Activated CD4-positive, alpha-beta memory T cell treated with anti-CD3 and anti-CD28 coated beads for 36 hours (primary cell): ENCODE measurements around the gene WNT2. TPM values are rescaled to one million over a fixed set of nuclear protein-coding genes. Genes with fewer than 3 reads are reported as not detected.

Experiments
- CTCF ChIA-PET: fragments of 350-600 bp; sonication (Branson Sonifier 250); formaldehyde crosslinking; loops from one replicate; lab custom pipeline; 2021; ENCODE audit warnings: antibody characterized with exemption, inconsistent platforms; lab: Charles Lee
- POLR2A ChIA-PET: fragments of 350-600 bp; sonication (Branson Sonifier 250); formaldehyde crosslinking; loops from one replicate; lab custom pipeline; 2021; ENCODE audit warnings: antibody characterized with exemption; lab: Charles Lee
- DNase-seq: peaks from one replicate; pipeline ENCODE4 v3.0.0-alpha.2; 2020
- H3K27ac Mint-ChIP-seq: one replicate; pipeline ENCODE4 v1.8.0; 2021; ENCODE audit warnings: mixed read lengths
- H3K27me3 Mint-ChIP-seq: one replicate; pipeline ENCODE4 v1.8.0; 2021; ENCODE audit warnings: mixed read lengths
- H3K36me3 Mint-ChIP-seq: one replicate; pipeline ENCODE4 v1.8.0; 2021; ENCODE audit warnings: mixed read lengths
- H3K4me1 Mint-ChIP-seq: one replicate; pipeline ENCODE4 v1.8.0; 2021; ENCODE audit warnings: low read depth, mixed read lengths
- H3K4me3 Mint-ChIP-seq: one replicate; pipeline ENCODE4 v1.8.0; 2021; ENCODE audit warnings: mild to moderate bottlenecking, mixed read lengths
- H3K9me3 Mint-ChIP-seq: one replicate; pipeline ENCODE4 v1.8.0; 2021; ENCODE audit warnings: mixed read lengths
- intact Hi-C: fragments of 100-400 bp; cut with micrococcal nuclease; formaldehyde crosslinking; loops from one replicate; pipeline ENCODE4 v1.15.1; 2023
- total RNA-seq, 2 experiments: library from RNA; stranded (reverse); gene quantifications; one replicate each; pipeline ENCODE4 v1.2.3, GENCODE V29; 2021

WNT2 gene
- total RNA-seq, 2 experiments from 2014 or later: not detected

DNA sequence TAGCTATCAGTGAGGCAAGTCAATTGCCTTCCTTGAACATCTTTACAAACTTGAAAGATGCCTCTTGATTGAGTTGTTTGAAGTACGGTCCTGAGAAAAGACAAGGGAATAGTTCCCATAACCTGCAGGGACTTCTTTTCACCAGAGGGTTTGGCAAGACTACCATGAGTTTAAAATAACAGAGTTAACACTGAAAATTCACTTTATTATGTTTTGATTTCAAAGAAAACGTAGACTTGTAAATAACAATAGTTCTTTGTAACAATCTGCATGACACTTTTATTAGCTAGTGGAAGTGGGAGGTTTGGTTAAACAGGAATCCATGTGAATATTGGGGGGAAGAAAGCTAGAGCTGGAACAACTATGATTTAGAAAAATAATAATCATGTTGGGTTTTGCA is 49.5 kb downstream of the WNT2 start:
- H3K4me1 Mint-ChIP-seq: peaks cover 4% of the 10 kb centered on the region
- DNase-seq: no peak
- H3K9me3 Mint-ChIP-seq: no peaks in the 10 kb centered on the region
- CTCF ChIA-PET: interaction anchor here (1.0 kb wide), 1 partner anchor 61 kb away, joined by 3 read pairs; no protein-coding TSS in a partner anchor
- H3K4me3 Mint-ChIP-seq: no peak overlapping the region
- H3K27ac Mint-ChIP-seq: no peak overlapping the region
- H3K36me3 Mint-ChIP-seq: no peaks in the 10 kb centered on the region
- POLR2A ChIA-PET: interaction anchor here (1.1 kb wide), 1 partner anchor 11 kb away, joined by 3 read pairs; no protein-coding TSS in a partner anchor
- peaks cover 18% of the 10 kb centered on the region for H3K27me3 Mint-ChIP-seq
- intact Hi-C loops: no loop called here

DNA sequence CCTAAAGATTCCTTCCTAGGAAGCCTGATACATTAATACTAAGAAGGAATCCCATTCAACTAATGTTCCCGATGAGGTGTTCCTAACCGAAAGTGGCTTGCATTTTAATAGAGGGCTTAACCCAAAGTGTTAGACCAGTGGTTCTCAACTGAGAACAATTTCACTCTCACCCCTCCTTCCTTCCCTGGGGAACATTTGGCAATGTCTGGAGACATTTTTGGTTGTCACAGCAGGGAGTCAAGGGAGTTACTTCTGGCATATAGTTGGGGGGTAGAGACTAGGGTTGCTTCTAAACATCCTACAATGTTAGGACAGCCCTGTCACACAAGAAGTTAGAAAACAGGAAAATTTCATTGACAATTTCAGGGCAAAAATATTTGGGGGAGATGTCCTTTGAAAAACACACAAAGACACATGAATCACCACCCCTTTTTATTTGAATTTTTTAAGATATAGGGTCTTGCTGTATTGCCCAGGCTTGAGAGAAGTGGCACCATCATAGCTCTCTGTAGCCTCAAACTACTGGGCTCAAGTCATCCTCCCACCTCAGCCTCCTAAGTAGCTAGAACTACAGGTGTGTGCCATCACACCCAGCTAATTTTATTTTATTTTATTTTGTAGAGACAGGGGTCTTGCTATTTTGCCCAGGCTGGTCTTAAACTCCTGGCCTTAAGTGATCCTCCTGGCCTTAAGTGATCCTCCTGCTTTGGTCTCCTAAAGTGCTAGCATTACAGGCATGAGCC is 50.7 kb downstream of the WNT2 start:
- Mint-ChIP-seq H3K4me1 (peaks cover 4% of the 10 kb centered on the region), H3K4me3 (no peak overlapping the region), H3K27me3 (peaks cover 18% of the 10 kb centered on the region), H3K36me3 (no peaks in the 10 kb centered on the region), H3K27ac (no peak overlapping the region), H3K9me3 (no peaks in the 10 kb centered on the region)
- no peak for DNase-seq
- intact Hi-C loops: no loop called here
- ChIA-PET CTCF (no interaction called here), POLR2A (no interaction called here)

DNA sequence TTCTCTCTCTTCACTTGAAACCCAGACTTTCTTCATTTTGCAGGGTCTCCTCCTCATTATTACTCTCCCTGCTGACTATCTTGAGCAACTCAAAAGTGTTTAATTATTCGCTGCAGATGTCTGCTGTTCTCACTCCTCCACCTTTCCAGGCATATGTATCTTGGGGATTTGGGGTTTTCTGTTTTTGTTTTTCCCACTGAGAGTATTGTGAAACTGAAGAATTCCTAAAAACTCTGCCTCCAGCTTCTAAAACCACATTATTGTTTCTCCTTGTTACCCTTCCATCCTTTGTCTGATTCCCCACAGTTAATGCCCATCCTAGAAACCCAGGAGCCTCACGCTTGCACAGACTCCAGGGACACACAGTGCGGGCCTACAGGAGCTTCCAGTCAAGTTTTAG is 51.3 kb downstream of the WNT2 start:
- ChIA-PET CTCF (interaction anchor here (1.0 kb wide), 1 partner anchor 59 kb away, joined by 3 read pairs; no protein-coding TSS in a partner anchor), POLR2A (no interaction called here)
- H3K4me1 Mint-ChIP-seq: peaks cover 4% of the 10 kb centered on the region
- H3K27ac Mint-ChIP-seq: no peak overlapping the region
- peaks cover 19% of the 10 kb centered on the region for H3K27me3 Mint-ChIP-seq
- no peak for DNase-seq
- no peaks in the 10 kb centered on the region for H3K9me3 Mint-ChIP-seq
- H3K4me3 Mint-ChIP-seq: no peak overlapping the region
- intact Hi-C loops: no loop called here
- H3K36me3 Mint-ChIP-seq: no peaks in the 10 kb centered on the region

DNA sequence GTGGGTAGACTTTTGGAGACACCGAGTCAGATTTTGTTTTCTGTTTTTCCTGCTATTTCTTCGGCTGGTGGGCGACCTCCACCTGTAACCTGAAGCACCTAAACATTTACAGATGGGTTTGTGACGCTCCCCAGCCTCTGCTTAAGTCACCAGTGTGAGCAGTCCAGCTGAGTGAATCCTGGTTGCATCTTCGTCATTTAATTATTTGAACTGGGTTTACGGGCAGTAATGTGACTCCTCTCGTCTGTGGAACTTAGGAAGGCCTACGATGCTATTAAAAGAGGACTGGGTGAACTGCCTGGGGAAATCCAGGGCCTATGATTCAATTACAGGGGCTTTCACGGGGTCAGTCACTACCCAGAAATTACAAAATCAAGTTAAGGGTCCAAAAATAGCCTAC is 52.5 kb downstream of the WNT2 start:
- H3K27ac Mint-ChIP-seq: no peak overlapping the region
- POLR2A ChIA-PET: no interaction called here
- intact Hi-C loops: no loop called here
- H3K27me3 Mint-ChIP-seq: peaks cover 21% of the 10 kb centered on the region
- DNase-seq: no peak
- no peak overlapping the region for H3K4me3 Mint-ChIP-seq
- H3K9me3 Mint-ChIP-seq: no peaks in the 10 kb centered on the region
- CTCF ChIA-PET: no interaction called here
- H3K36me3 Mint-ChIP-seq: no peaks in the 10 kb centered on the region
- peaks cover 4% of the 10 kb centered on the region for H3K4me1 Mint-ChIP-seq

DNA sequence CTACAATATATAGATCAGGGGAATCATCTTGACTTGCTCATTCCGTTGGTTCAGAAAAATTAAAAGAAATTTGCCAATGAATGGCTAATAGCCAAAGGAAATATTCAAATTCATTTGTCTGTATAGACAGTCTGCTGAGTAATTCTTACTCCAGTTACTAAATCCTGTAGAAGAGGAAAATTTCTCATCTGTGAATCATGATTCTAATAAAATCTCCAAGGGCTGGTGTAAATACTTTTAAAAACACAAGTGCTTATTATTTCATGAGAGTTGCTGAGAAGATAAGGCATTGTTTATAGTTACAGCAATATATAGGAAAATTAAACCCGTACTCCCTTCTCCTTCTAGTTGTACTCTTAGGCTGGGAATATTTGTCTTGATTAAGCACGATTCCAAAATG is 53.0 kb downstream of the WNT2 start:
- DNase-seq: no peak
- no peaks in the 10 kb centered on the region for H3K9me3 Mint-ChIP-seq
- peaks cover 19% of the 10 kb centered on the region for H3K27me3 Mint-ChIP-seq
- no peak overlapping the region for H3K27ac Mint-ChIP-seq
- intact Hi-C loops: no loop called here
- ChIA-PET CTCF (no interaction called here), POLR2A (no interaction called here)
- no peaks in the 10 kb centered on the region for H3K36me3 Mint-ChIP-seq
- H3K4me1 Mint-ChIP-seq: peaks cover 4% of the 10 kb centered on the region
- no peak overlapping the region for H3K4me3 Mint-ChIP-seq

DNA sequence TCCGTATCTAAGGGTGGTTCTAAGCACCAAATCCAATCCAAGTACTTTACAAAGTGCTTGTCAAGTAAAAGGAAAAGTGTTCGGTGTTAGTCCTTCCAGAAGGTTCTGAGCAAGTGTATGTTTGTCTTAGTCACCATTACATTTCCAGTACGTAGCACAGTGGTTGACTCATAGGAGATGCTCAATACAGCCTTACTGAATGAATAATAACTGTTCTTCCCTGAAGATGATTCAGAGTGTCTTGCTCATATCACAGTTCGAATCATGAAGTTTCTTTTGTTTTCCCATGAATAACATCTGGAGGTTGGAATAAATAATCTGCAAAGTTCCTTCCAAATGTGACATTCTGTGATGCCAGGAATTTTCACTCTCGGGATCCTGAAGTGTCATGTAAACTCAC is 53.4 kb downstream of the WNT2 start:
- intact Hi-C loops: no loop called here
- CTCF ChIA-PET: no interaction called here

DNA sequence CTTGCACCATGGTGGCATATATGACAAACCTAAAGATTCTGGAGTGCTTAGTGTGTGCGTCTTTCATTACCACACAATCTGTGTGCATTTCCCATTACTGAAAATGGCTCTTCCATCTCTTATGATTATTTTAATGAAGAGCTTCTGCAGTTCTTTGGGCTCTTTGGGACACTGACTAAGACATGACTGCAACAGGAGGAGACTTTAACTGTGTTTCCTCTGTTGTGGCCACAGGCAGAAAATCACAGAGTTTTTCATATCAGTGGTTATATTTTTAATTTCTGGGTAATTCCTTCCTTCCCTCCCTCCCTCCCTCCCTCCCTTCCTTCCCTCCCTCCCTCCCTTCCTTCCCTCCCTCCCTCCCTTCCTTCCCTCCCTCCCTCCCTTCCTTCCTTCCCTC is 58.1 kb downstream of the WNT2 start:
- ChIA-PET CTCF (no interaction called here), POLR2A (no interaction called here)
- H3K4me1 Mint-ChIP-seq: peaks cover 3% of the 10 kb centered on the region
- DNase-seq: no peak
- no peak overlapping the region for H3K4me3 Mint-ChIP-seq
- H3K36me3 Mint-ChIP-seq: no peaks in the 10 kb centered on the region
- H3K27ac Mint-ChIP-seq: no peak overlapping the region
- H3K9me3 Mint-ChIP-seq: no peaks in the 10 kb centered on the region
- intact Hi-C loops: no loop called here
- H3K27me3 Mint-ChIP-seq: peaks cover 8% of the 10 kb centered on the region

More for the DNA sequence above, 53.4 kb downstream of the WNT2 start:
- no peak overlapping the region for H3K27ac Mint-ChIP-seq
- no peak overlapping the region for H3K4me3 Mint-ChIP-seq
- H3K36me3 Mint-ChIP-seq: no peaks in the 10 kb centered on the region
- peaks cover 17% of the 10 kb centered on the region for H3K27me3 Mint-ChIP-seq
- POLR2A ChIA-PET: no interaction called here
- no peaks in the 10 kb centered on the region for H3K9me3 Mint-ChIP-seq
- peaks cover 4% of the 10 kb centered on the region for H3K4me1 Mint-ChIP-seq
- no peak for DNase-seq

DNA sequence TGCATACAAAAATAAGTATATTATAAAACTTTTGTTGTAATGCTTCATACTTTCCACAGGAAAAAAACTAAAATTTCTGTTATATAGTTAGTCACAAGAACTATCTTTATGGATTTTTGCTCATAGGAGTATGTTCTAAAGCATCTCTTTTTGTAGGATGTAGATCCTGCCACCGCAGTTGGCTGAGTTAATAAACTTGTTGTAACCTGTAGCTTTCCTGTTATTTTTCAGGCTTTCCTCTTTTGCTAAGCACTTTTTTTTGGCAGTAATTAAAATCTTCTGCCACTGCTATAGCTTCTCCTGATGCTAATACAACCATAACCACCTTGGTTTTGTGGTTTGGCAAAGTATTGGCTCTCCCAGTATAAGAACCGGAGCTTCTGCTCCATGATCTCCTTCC is 60.3 kb downstream of the WNT2 start:
- ChIA-PET CTCF (no interaction called here), POLR2A (interaction anchor here (0.8 kb wide), 1 partner anchor 11 kb away, joined by 3 read pairs; no protein-coding TSS in a partner anchor)
- no peak overlapping the region for H3K4me3 Mint-ChIP-seq
- no peaks in the 10 kb centered on the region for H3K4me1 Mint-ChIP-seq
- intact Hi-C loops: no loop called here
- peaks cover 8% of the 10 kb centered on the region for H3K27me3 Mint-ChIP-seq
- no peak overlapping the region for H3K27ac Mint-ChIP-seq
- DNase-seq: no peak
- H3K9me3 Mint-ChIP-seq: no peaks in the 10 kb centered on the region
- no peaks in the 10 kb centered on the region for H3K36me3 Mint-ChIP-seq

DNA sequence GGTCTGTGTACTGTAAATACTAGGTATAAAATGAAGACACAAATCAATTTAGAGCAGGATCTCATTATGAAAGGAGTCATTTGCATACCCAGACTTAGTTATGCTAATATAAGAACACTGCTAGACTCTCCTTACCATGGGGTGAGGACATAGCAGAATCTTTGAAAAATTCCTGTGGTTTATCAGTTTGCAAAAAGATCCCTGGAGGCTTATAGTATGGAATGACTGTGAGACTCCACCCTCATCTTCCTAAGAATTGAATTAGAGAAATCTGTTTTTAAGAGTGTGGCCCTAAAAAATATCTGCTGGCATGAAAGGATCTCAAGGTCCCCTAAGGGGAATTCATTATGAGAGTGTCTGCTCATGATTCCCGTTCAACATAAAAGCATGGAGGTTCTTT is 63.2 kb downstream of the WNT2 start:
- Mint-ChIP-seq H3K27ac (no peak overlapping the region), H3K9me3 (no peaks in the 10 kb centered on the region), H3K4me1 (no peaks in the 10 kb centered on the region), H3K4me3 (no peak overlapping the region), H3K27me3 (peaks cover 5% of the 10 kb centered on the region), H3K36me3 (no peaks in the 10 kb centered on the region)
- DNase-seq: no peak
- ChIA-PET POLR2A (no interaction called here), CTCF (no interaction called here)
- intact Hi-C loops: no loop called here

DNA sequence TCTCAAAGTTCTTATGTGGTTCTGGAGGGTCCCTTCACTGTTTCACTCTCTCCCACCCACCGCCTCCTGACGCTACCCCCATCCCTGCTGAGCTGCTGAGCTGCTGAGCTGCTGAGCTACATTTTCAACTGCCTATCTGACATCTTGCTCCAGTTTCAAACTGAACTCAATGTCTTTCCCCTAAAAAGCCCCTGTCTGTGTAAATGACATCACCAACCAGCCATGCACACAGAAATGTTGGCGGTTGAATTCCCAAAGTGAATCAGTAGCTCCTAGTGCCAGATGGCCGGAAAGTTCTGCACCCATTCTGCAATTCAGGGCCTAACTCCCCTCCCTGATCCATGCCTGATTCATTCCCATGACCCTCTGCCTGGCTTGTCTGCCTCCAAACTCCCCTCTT is 71.2 kb downstream of the WNT2 start:
- Mint-ChIP-seq H3K4me3 (no peak overlapping the region), H3K9me3 (no peaks in the 10 kb centered on the region), H3K36me3 (no peaks in the 10 kb centered on the region), H3K4me1 (no peaks in the 10 kb centered on the region), H3K27ac (no peak overlapping the region), H3K27me3 (peaks cover 1% of the 10 kb centered on the region)
- DNase-seq: no peak
- intact Hi-C loops: no loop called here
- ChIA-PET POLR2A (no interaction called here), CTCF (no interaction called here)

DNA sequence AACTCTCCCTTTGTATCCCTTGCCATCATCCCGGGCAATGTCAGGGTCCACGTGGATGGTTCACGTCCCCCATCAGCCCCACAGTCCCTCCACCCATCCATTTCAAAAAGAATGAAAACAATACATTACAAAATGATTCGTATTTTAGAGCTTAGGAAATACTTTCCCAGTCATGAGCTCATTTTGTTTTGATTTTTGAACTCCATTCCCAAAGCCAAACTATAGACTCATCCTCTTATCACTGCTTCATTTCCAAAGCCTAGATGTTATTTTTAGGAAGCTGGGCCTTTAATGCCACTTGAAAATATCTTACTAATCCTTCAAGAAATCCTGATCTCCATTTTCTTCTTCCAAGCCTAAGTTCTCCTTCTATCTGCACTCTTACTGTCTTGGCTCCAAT is 72.1 kb downstream of the WNT2 start:
- H3K27me3 Mint-ChIP-seq: peaks cover 1% of the 10 kb centered on the region
- H3K9me3 Mint-ChIP-seq: no peaks in the 10 kb centered on the region
- CTCF ChIA-PET: no interaction called here
- intact Hi-C loops: no loop called here
- DNase-seq: no peak
- H3K27ac Mint-ChIP-seq: no peak overlapping the region
- no peak overlapping the region for H3K4me3 Mint-ChIP-seq
- H3K4me1 Mint-ChIP-seq: no peaks in the 10 kb centered on the region
- no peaks in the 10 kb centered on the region for H3K36me3 Mint-ChIP-seq
- POLR2A ChIA-PET: no interaction called here

DNA sequence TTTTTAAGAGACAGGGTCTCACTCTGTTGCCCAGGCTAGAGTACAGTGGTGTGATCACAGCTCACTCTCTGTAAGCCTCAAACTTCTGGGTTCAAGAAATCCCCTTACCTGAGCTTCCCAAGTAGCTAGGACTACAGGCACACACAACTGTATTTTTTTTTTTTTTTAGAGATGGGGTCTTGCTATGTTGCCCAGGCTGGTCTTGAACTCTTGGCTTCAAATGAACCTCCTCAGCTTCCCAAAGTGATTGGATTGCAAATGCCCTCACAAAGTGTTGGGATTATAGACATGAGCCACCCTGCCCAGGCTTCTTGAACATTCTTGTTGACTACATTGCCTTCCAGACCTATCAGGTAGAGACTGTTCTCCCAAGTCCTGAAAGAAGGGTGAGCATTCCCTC is 72.6 kb downstream of the WNT2 start:
- no peaks in the 10 kb centered on the region for H3K9me3 Mint-ChIP-seq
- CTCF ChIA-PET: no interaction called here

DNA sequence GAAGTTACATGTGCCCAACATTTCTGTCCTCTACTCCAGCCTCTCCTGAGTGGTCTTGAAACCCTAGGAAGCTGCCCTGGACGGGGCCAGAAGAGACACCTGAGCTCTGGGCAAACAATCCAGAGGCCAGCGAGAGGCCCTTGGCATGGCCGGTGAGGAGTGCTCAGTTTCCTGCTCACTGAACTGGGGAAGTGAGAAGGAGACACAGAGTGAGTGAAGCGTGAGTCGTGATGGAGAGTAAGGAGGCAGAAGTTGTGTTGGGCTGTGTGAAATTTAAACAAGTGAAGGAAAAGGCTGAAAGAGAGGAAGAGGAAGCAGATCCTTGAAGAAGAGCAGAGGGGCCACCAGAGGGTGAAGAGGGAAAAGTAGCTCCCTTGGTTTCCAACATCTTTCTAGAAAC is 73.2 kb downstream of the WNT2 start:
- Mint-ChIP-seq H3K4me1 (no peaks in the 10 kb centered on the region), H3K36me3 (no peaks in the 10 kb centered on the region), H3K9me3 (no peaks in the 10 kb centered on the region), H3K4me3 (no peak overlapping the region), H3K27ac (no peak overlapping the region), H3K27me3 (peaks cover 1% of the 10 kb centered on the region)
- intact Hi-C loops: no loop called here
- CTCF ChIA-PET: no interaction called here
- no peak for DNase-seq
- POLR2A ChIA-PET: no interaction called here

More for the DNA sequence above, 72.6 kb downstream of the WNT2 start:
- POLR2A ChIA-PET: no interaction called here
- no peak overlapping the region for H3K4me3 Mint-ChIP-seq
- H3K27me3 Mint-ChIP-seq: peaks cover 1% of the 10 kb centered on the region
- intact Hi-C loops: no loop called here
- DNase-seq: no peak
- no peak overlapping the region for H3K27ac Mint-ChIP-seq
- H3K36me3 Mint-ChIP-seq: no peaks in the 10 kb centered on the region
- H3K4me1 Mint-ChIP-seq: no peaks in the 10 kb centered on the region
